Measurements from ENCODE around the gene EPB41L2. TPM values are rescaled to one million over a fixed set of nuclear protein-coding genes. Genes with fewer than 3 reads are reported as not detected.

The EPB41L2 gene
- total RNA-seq, 4 donors from 2014 or later = 45.3 to 102 (median 61.9) TPM

DNA sequence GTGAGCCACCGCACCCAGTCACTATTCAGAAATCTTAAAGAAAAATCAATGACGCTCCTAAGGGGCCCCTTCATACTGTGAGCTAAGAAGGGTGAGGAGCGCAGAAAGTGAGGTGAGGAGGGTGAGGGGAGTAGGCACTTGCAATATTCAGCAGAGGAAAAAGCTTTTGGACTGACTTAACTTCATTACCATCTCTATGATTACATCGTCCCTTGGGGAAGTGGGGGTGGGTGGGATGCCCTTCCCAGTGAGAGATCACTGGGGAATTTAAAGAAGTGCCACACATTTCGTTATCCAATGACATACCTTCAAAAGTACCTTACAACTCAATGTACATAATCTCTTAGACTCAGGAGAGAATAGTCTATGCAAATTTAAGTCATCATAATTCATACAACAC, 189.3 kb downstream of the EPB41L2 start:
- H3K4me3 ChIP-seq = no peak overlapping the region
- H3K36me3 ChIP-seq = peaks cover 0 to 6% (median 0%) of the 10 kb centered on the region in 4 donors
- H3K4me1 ChIP-seq = no peaks in the 10 kb centered on the region
- WGBS, 2 donors (ENCODE audit: low coverage in 1 of 2) = 97 to 100% methylated on average over 3 to 5 of the region's 5 CpGs
- H3K9me3 ChIP-seq = no peaks in the 10 kb centered on the region
- in situ Hi-C loops (cut with MboI; ENCODE audit: low pct_ligation_motif_present in 1 of 4, low pct_unique_long_range_greater_than_20kb in 1 of 4, low sequenced_read_pairs in 3 of 4) = loop anchor here in 2 of 4 donors (25.0 kb wide), 1 partner anchor 561 kb away; no protein-coding TSS in a partner anchor
- intact Hi-C loops (cut with DNase I; ENCODE audit: low total_unique reads) = loop anchor here (5.0 kb wide), 1 partner anchor 551 kb away; no protein-coding TSS in a partner anchor
- no peak for TF ChIP-seq POLR2A (IDR thresholded peaks at IDR 0.05)
- no peak for TF ChIP-seq EP300 (IDR thresholded peaks at IDR 0.05; ENCODE audit: low read depth)
- no peak for TF ChIP-seq POLR2AphosphoS5 (IDR thresholded peaks at IDR 0.05)
- no peak for TF ChIP-seq CTCF (IDR thresholded peaks at IDR 0.05)
- no peak for DNase-seq
- H3K27ac ChIP-seq = no peak overlapping the region
- H3K27me3 ChIP-seq = no peaks in the 10 kb centered on the region

DNA sequence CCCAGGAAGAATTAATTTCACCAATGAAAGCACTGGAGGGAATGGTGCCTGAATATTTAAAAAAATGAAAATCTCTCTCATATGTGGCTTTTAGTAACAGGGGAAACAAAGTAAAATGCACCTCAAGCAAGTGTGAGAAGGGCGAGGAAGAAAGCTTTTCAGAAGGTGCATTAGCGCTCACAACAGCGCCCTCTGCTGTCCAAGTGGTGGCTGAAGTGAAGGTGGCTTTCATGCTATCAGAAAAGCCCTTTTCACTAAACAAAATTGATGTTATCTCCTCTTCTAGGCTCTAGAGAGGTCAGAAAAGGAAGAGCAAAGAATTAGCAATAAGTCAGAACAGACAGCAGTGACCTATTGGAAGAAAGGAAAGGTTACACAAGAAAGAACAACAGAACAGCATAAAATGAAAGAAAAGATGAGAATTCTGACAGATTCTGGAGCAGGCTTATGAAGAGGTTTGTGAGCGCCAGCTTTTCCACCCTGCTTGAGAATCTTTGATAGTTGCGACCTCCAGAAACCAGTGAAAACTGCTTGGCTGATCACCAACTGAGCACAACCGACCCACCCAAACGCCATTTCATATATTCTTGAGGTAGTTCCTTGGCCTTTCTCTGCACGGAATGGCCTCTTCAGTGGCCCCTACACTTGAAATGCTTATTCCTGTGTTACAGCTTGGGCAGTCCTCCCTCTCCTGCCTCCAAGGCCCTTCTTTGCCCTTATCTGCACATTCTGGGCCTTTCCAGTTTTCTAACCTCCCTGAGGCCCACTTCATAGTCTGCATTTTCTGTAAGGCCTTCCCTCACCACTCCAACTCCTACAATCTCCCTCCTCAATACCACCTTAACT, 190.6 kb downstream of the EPB41L2 start:
- Histone ChIP-seq H3K36me3 (peaks cover 0 to 6% (median 0%) of the 10 kb centered on the region in 4 donors), H3K4me1 (no peaks in the 10 kb centered on the region), H3K9me3 (no peaks in the 10 kb centered on the region), H3K4me3 (no peak overlapping the region), H3K27ac (no peak overlapping the region), H3K27me3 (no peaks in the 10 kb centered on the region)
- intact Hi-C loops (cut with DNase I; ENCODE audit: low total_unique reads) (loop anchor here (5.0 kb wide), 1 partner anchor 550 kb away; no protein-coding TSS in a partner anchor), in situ Hi-C loops (cut with MboI; ENCODE audit: low pct_ligation_motif_present in 1 of 4, low pct_unique_long_range_greater_than_20kb in 1 of 4, low sequenced_read_pairs in 3 of 4) (loop anchor here in 2 of 4 donors (25.0 kb wide), 1 partner anchor 560 kb away; no protein-coding TSS in a partner anchor)
- TF ChIP-seq CTCF (IDR thresholded peaks at IDR 0.05) (peak; percentile 65 to 92 (median 86)), POLR2AphosphoS5 (IDR thresholded peaks at IDR 0.05) (no peak)
- peak; percentile 78 for DNase-seq
- 64 to 67% methylated on average over 8 of the region's 8 CpGs for WGBS, 2 donors (ENCODE audit: low coverage in 1 of 2)

DNA sequence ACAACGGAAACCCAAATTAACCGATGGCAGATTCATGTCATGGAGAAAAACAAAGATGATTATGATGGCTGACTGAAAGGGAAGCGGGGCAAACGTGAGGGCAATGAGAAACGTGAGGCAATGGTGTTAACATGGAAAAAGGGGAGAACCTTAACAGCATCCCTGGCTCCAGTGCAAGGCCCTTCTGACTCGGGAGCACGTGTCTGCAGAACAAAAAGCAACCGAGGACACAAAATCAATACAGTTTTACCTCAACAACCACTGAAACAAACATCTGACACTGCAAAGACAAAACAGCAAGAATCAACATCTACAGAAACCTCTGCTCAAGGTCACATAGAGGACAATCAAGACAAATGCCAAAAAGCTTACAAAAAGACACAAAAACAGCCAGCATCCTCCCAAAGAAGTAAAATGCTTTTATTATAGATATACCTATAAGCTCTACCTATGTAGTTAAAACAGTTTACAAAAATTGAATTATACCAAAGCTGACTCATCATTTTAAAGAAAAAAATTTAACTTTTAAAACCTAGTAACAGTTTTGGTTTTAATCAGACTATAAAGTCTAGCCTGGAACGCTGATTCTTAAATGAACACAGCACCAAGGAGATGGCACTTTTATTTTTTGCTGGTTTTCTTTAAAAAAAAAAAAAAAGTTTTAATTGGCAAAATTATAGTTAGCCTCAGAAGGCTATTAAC, 192.7 kb downstream of the EPB41L2 start:
- TF ChIP-seq POLR2AphosphoS5 (IDR thresholded peaks at IDR 0.05) (no peak), EP300 (IDR thresholded peaks at IDR 0.05; ENCODE audit: low read depth) (no peak), CTCF (IDR thresholded peaks at IDR 0.05) (no peak)
- intact Hi-C loops (cut with DNase I; ENCODE audit: low total_unique reads) = loop anchor here (5.0 kb wide), 1 partner anchor 548 kb away; no protein-coding TSS in a partner anchor
- in situ Hi-C loops (cut with MboI; ENCODE audit: low pct_ligation_motif_present in 1 of 4, low pct_unique_long_range_greater_than_20kb in 1 of 4, low sequenced_read_pairs in 3 of 4) = loop anchor here in 2 of 4 donors (25.0 kb wide), 1 partner anchor 558 kb away; no protein-coding TSS in a partner anchor
- no peak overlapping the region for H3K27ac ChIP-seq
- peaks cover 0 to 6% (median under 1%) of the 10 kb centered on the region in 4 donors for H3K36me3 ChIP-seq
- 86 to 90% methylated on average over 6 to 9 of the region's 9 CpGs for WGBS, 2 donors (ENCODE audit: low coverage in 1 of 2)
- H3K9me3 ChIP-seq = no peaks in the 10 kb centered on the region
- H3K27me3 ChIP-seq = no peaks in the 10 kb centered on the region
- no peak overlapping the region for H3K4me3 ChIP-seq
- H3K4me1 ChIP-seq = no peaks in the 10 kb centered on the region
- DNase-seq = no peak

DNA sequence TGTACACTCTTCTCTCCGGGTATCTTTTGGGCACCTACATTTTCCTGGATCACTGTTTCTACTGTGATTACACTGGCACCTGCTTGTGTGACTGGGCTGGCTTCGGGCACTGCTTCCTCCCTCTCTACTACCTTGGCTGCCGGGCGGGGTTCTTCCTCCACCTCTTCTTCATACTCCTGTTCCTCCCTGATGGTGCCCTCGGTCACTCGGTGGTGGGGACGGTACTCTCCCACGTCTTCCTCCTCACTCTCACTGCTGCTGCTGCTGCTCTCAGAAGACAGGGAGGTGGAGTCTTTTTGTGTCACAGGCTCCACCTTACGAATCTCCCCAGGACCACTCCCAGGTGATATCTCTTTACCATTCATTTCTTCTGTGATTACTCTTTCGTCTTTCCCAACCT, 193.4 kb downstream of the EPB41L2 start:
- Histone ChIP-seq H3K27me3 (no peaks in the 10 kb centered on the region), H3K9me3 (no peaks in the 10 kb centered on the region), H3K36me3 (peaks cover 0 to 8% (median 4%) of the 10 kb centered on the region in 4 donors), H3K4me3 (no peak overlapping the region), H3K4me1 (no peaks in the 10 kb centered on the region), H3K27ac (no peak overlapping the region)
- DNase-seq = no peak
- in situ Hi-C loops (cut with MboI; ENCODE audit: low pct_ligation_motif_present in 1 of 4, low pct_unique_long_range_greater_than_20kb in 1 of 4, low sequenced_read_pairs in 3 of 4) (loop anchor here in 2 of 4 donors (25.0 kb wide), 1 partner anchor 557 kb away; no protein-coding TSS in a partner anchor), intact Hi-C loops (cut with DNase I; ENCODE audit: low total_unique reads) (loop anchor here (5.0 kb wide), 1 partner anchor 547 kb away; no protein-coding TSS in a partner anchor)
- TF ChIP-seq POLR2AphosphoS5 (IDR thresholded peaks at IDR 0.05) (no peak), EP300 (IDR thresholded peaks at IDR 0.05; ENCODE audit: low read depth) (no peak), POLR2A (IDR thresholded peaks at IDR 0.05) (no peak), CTCF (IDR thresholded peaks at IDR 0.05) (no peak)
- WGBS, 2 donors (ENCODE audit: low coverage in 1 of 2) = 94 to 100% methylated on average over 8 to 10 of the region's 10 CpGs
